Measurements from ENCODE around the gene GABBR2.
"Not testable (repeated sequence)": the region's sequence is repeated elsewhere in the genome, so short reads cannot be mapped to it uniquely, and the experiment has no call there.

Gene GABBR2

DNA sequence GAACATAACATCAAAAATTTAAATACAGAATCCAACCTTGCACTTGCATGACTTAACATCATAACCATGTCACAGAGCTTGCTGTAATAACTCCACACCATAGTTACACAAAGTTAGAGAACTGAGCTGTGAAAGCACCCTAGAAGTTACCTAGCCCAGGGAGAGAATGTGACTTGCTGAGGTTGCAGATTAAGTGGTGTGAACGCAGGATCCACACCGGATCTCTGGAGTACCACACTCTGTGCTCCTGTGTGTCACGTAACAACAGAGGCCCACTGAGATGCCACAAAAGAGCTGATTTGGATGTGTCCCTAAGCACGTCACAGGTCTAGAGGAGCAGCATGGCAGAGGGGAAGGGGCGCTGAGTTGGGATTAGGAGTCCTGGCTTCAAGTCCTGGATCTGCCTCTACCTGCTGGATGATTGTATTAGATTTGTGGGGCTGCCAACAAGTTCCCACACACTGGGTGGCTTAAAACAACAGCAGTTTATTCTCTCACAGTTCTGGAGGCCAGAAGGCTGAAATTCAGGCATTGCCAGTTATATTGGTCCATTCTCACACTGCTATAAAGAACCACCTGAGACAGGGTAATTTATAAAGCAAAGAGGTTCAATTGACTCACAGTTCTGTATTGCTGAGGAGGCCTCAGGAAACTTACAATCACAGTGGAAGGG lies 240.0 kb downstream of the GABBR2 start:
- DNase-seq: no peak

DNA sequence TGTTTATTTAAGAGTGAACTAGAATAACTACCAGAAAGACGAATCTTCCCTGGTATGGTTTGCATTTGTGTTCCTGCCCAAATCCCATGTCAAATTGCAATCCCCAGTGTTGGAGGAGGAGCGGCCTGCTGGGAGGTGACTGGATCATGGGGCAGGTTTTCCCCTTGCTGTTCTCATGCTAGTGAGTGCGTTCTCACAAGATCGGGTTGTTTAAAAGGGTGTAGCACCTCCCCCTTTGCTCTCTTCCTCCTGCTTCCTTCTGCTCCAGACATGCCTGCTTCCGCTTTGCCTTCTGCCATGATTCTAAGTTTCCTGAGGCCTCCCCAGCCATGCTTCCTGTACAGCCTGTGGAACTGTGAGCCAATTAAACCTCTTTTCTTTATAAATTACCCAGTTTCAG lies 242.9 kb downstream of the GABBR2 start:
- no peak for DNase-seq

GRCh38 chr9:98464156-98464690 lies 244.5 kb downstream of the GABBR2 start:
- DNase-seq: not testable (repeated sequence)

- DNase-seq: no peak
These were observed 246.4 kb downstream of the GABBR2 start for GRCh38 chr9:98462310-98462709.

DNA sequence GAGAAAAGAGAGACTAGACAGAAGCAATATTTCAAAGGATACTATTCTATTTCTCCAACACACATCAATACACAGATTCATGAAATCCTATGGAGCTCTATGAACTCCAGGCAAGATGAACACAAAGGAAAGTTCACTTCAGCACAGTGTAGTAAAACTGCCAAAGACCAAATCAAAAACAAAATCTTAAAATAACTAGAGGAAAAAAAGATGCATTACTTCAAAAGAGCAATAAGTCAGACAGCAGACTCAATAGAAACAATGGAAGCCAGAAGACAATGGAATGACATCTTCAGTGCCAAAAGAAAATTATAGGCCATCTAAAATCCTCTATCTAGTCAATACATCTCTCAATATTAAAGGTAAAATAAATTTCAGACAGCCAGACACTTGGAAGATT lies 248.0 kb downstream of the GABBR2 start:
- no peak for DNase-seq

GRCh38 chr9:98457726-98458370 lies 250.9 kb downstream of the GABBR2 start:
- no peak for DNase-seq

DNA sequence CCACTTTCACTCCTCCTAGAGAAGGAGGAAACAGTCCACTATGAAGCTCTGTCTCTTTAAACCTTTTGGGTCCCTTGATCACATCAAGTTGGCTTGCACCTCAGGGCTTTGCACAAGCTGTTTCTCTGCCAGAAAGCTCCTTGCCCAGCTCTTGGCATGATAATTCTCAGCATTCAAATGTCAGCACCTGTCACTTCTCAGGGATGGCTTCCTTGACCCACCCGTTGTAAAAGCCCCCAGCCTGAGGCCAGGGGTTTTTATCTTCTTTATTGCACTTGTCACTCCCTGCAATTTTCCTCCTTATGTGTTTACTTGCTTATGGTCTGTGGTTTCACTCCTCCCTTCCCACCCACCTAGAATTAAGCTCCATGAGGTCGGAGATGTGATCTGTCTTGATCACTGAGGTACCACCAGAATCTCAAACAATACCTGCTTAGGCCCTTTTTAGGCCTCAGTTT lies 252.6 kb downstream of the GABBR2 start:
- DNase-seq: no peak

DNA sequence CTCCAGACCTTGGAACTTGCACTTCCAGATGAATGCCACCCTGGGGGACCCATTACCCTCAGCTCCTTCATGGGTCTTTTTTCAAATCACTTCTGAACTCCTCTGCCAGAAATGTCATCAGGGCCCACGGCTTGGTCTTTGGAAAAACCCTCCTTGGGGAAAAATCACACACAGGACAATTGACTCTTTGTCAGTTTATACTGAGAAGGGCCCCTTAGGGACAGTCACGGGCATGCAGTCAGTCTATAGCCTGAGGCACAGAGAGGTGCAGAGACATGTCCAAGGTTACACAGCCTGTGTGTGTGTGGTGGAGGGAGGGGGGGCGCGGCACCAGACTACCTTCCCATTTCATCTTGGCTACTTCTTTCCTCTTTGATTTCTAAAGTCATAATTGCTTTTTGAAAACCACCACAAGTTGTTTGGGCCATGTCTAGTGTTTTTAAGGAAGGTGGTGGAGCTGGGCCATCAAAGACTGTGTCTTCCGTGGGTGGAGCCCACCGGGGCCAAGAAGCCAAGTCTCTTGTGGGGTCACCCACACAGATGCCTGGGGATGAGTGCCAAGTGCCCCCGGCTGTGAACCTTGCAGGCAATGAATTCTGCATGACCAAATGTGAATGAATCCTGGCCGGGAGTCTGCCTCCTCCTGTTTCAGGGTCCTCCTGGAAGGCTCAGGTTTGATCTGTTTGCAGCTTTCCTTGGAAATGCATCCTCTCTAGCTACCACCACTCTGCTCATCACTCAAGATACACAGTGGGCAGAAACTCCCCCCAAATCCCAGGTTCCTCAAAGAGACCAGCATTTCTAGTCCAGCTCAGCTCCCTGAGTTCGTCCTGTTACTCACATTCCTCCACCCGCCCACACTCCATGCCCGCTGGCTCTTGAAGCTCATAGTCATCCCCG lies 253.2 kb downstream of the GABBR2 start:
- DNase-seq: no peak

DNA sequence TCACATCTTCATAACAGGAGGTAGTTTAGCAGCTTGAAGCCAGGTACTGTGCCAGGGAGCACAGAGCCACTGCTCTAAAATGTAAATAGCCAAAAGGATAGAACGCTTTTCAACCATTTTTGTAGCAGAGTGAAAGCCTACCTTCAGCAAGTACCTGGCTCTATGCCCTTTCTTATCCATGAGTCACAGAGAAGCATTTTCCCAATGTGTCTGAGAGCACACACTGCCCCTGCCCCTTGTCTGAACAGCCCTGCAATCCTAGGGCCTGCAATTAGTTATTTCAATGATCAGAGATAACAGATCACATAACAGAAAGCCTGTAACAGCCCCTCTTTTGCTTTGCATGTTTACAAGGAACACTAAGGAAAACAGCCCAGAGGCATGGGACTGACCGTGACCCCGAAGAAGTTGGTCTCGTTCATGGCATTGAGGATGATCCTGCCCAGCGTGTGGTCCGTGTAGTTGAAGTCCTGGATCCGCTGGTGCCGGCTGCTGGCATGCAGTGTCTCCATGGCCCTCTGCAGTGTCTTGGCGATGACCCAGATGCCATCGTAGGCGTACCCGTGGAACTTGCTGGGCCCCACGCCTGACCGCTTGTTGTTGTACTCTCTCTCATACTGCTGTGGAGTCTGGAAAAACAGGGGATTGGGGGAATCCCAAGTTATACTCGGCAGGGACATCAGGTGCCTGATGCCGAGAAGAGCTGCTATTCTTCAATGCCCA lies 255.0 kb downstream of the GABBR2 start:
- no peak for DNase-seq

DNA sequence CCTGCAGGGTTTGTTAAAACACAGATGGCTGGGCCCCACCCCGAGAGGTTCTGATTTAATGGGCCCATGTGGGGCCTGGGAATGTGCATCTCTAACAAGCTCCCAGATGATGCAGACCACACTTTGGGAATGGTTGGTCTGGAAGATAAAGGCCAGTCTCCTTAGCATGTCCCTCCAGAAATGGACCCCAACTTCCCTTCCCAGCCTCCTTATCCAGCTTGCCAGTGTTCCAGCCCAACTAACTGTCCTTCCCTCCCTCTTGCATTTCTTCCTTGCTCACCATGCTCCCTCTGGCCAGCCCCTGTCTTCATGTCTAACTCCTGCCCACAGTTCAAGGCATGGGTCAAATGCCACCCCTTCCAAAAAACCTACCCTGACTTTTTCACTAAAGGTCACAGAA lies 257.2 kb downstream of the GABBR2 start:
- DNase-seq: no peak

- no peak for DNase-seq
These were observed 258.2 kb downstream of the GABBR2 start for GRCh38 chr9:98450496-98450895.

GRCh38 chr9:98449871-98450270 lies 258.9 kb downstream of the GABBR2 start:
- no peak for DNase-seq

DNA sequence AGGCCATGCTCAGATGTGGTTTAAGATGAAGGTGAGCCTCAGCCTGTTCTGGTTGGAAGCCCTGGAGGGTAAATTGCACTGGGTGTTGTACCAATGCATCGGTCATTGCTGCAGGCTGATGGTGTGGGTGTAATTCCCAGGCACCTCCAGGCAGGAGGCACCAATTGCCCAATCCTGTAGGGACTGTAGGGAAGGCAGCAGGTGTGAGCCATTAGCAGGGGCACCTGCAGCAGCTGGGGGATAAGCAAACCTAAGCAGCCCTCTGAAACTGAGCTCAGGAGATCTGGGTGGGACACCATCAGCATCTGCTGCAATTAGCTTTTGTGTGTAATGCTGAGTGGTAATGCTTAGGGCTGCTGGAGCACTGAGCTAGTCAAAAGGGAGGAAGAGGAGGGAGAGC lies 263.2 kb downstream of the GABBR2 start:
- no peak for DNase-seq

DNA sequence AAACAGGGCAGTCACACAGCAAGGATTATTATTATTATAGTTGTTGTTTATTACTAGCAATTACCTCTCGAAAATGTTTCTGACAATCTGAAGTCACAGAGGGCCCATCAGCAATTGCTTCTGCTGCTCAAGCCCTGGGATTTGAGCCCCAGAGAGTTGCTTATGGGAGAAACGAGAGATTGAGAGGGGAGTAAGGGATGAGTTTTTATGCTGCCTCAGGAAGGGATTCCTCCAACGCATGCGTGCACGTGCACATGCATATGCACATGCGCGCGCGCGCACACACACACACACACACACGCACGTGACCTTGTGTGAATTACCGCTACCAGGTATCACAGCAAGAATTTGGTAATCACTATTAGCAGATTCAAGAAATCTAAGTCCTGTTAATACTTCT lies 264.1 kb downstream of the GABBR2 start:
- no peak for DNase-seq

GRCh38 chr9:98442541-98442940 lies 266.2 kb downstream of the GABBR2 start:
- DNase-seq: no peak

GRCh38 chr9:98442114-98442513 lies 266.6 kb downstream of the GABBR2 start:
- DNase-seq: no peak

DNA sequence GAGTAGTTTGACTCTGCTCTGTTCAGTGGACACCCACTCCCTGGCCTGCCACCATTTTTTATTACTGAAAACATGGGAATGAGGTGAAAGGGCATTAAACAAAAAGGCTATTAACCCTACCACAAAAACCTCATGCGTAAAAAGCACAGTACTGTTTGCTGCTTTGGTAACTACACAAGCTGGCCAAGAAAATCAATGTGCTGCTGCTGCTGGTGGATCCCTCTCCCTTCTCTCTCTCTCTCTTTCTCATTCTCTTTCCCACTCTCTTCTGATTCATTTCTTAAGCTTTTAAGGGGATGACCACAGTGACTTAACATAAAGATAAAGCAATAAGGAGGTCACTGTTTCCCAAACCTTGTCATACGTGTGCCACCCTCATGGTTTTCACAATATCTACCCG lies 270.1 kb downstream of the GABBR2 start:
- no peak for DNase-seq

DNA sequence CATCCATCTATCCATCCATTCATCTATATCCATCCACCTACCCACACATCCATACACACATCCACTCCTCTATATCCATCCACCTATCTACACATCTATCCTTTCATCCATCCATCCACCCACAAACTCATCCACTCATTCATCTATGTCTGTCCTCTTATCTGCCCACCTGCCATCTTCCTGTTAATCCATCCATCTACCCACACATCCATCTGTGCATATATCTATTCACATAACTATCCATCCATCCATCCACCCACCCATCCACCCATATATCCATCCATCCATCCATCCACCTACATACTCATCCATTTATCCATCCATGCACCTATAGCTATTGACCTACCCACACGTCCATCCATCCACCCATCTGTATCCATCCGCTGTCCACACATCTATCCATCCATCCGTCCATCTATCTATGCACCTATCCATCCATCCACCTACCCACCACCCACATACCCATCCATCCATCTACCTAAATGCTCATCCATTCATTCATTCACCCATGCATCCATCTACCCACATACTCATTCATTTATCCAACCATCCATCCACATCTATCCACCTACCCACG lies 271.2 kb downstream of the GABBR2 start:
- no peak for DNase-seq

DNA sequence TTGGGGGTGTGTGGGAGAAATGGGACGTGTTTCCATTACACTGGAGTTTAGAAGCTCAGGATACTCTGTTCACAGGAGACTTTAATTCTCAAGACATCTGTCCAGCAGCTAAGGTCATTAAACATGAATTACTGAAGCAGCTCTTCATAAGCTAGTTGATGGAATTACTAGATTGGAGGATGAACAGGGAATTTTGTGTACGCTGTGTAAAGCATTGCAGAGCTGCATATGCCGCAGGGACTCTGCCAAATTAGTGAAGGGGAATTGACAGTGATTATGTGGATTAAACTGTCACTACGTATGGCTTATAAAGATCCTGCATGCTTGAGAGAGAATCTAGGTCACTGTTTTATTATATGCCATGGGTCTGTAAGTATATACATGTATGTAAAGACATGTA lies 275.8 kb downstream of the GABBR2 start:
- no peak for DNase-seq

- DNase-seq: no peak
These were observed 276.6 kb downstream of the GABBR2 start for GRCh38 chr9:98432134-98432533.

- no peak for DNase-seq
These were observed 278.0 kb downstream of the GABBR2 start for GRCh38 chr9:98430535-98431292.

DNA sequence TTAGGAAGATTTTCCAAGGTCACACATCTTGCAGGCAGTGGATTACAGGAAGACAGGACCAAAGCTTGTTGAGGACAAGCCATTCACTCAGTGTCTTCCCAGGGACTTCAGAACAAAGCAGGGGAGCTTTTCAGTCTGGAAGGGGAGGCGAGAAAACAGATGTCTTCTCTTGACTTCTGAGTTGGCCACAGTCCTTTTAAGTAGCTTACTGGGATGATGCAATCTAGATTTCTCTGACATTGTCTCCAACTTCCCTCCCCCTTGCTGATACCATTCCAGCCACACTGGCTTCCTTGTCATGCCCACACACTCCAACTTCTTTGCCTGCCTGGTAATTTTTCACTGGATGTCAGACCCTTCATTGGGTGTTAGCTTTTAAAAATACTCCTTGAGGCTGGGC lies 279.1 kb downstream of the GABBR2 start:
- no peak for DNase-seq
